ENCODE results near the gene RHBDD2. TPM values are rescaled to one million over a fixed set of nuclear protein-coding genes. Genes with fewer than 3 reads are reported as not detected.

Gene RHBDD2
- total RNA-seq, 1 experiment from 2014 or later: 79.3 TPM

- DNase-seq (ENCODE audit: low read depth, low spot score) (no peak), ATAC-seq (no peak)
- Histone ChIP-seq H3K27me3 (ENCODE audit: control insufficient read depth, insufficient read depth, low read length) (no peaks in the 10 kb centered on the region), H3K9me3 (ENCODE audit: control insufficient read depth, insufficient read depth, low read depth, low read length) (no peaks in the 10 kb centered on the region), H3K36me3 (ENCODE audit: control insufficient read depth, insufficient read depth, low read length) (no peaks in the 10 kb centered on the region), H3K4me1 (ENCODE audit: control insufficient read depth, insufficient read depth, low read length) (peaks cover 15% of the 10 kb centered on the region), H3K4me3 (ENCODE audit: low read depth in 2 of 2, low read length in 2 of 2) (no peak overlapping the region), H3K27ac (ENCODE audit: low read length) (no peak overlapping the region)
- POLR2A ChIA-PET: no interaction called here
- intact Hi-C loops (cut with micrococcal nuclease; ENCODE audit: unreplicated experiment) (no loop called here), in situ Hi-C loops (cut with HindIII; ENCODE audit: low pct_unique_long_range_greater_than_20kb, low sequenced_read_pairs) (no loop called here)
- TF ChIP-seq TCF7L2 (IDR thresholded peaks at IDR 0.05; ENCODE audit: low read depth, low read length) (no peak), POLR2AphosphoS5 (IDR thresholded peaks at IDR 0.05; ENCODE audit: low read depth, low read length) (no peak), REST (IDR thresholded peaks at IDR 0.05; ENCODE audit: insufficient read depth in 1 of 2, low read depth in 2 of 2, low read length in 1 of 2) (no peak), SIN3A (IDR thresholded peaks at IDR 0.05; ENCODE audit: borderline replicate concordance, insufficient read depth, low read depth, low read length) (no peak), CTCF (IDR thresholded peaks at IDR 0.05) (no peak)
- BruUV-seq (replicated peaks): no TSS peak
- CTCF ChIA-PET: no interaction called here
These were observed 52.8 kb downstream of the RHBDD2 start for GRCh38 chr7:75931680-75932079.

- Histone ChIP-seq H3K9me3 (ENCODE audit: control insufficient read depth, insufficient read depth, low read depth, low read length) (no peaks in the 10 kb centered on the region), H3K4me3 (ENCODE audit: low read depth in 2 of 2, low read length in 2 of 2) (no peak overlapping the region), H3K27me3 (ENCODE audit: control insufficient read depth, insufficient read depth, low read length) (no peaks in the 10 kb centered on the region), H3K4me1 (ENCODE audit: control insufficient read depth, insufficient read depth, low read length) (peaks cover 20% of the 10 kb centered on the region), H3K36me3 (ENCODE audit: control insufficient read depth, insufficient read depth, low read length) (no peaks in the 10 kb centered on the region), H3K27ac (ENCODE audit: low read length) (peak overlapping the region; percentile 19)
- in situ Hi-C loops (cut with HindIII; ENCODE audit: low pct_unique_long_range_greater_than_20kb, low sequenced_read_pairs): no loop called here
- ChIA-PET CTCF (no interaction called here), POLR2A (no interaction called here)
- ATAC-seq (no peak; the same call in 1 of the 2 replicates), DNase-seq (ENCODE audit: low read depth, low spot score) (no peak)
- intact Hi-C loops (cut with micrococcal nuclease; ENCODE audit: unreplicated experiment): no loop called here
- no TSS peak for BruUV-seq (replicated peaks)
- no peak for TF ChIP-seq CTCF (IDR thresholded peaks at IDR 0.05)
- TF ChIP-seq SIN3A (IDR thresholded peaks at IDR 0.05; ENCODE audit: borderline replicate concordance, insufficient read depth, low read depth, low read length): no peak
- TF ChIP-seq REST (IDR thresholded peaks at IDR 0.05; ENCODE audit: insufficient read depth in 1 of 2, low read depth in 2 of 2, low read length in 1 of 2): no peak
- no peak for TF ChIP-seq TCF7L2 (IDR thresholded peaks at IDR 0.05; ENCODE audit: low read depth, low read length)
- TF ChIP-seq POLR2AphosphoS5 (IDR thresholded peaks at IDR 0.05; ENCODE audit: low read depth, low read length): no peak
These were observed 59.3 kb downstream of the RHBDD2 start for GRCh38 chr7:75937958-75938786.
